Muscle of leg (tissue), 11 donors: Measurements from ENCODE around the gene CCDC60. TPM values are rescaled to one million over a fixed set of nuclear protein-coding genes. Genes with fewer than 3 reads are reported as not detected.

Source experiments
- DNase-seq: peaks from one replicate; pipeline ENCODE4 v3.0.0; 2013
- H3K27ac ChIP-seq: one replicate; pipeline ENCODE4 v1.5.1; 2013; ENCODE audit warnings: mild to moderate bottlenecking, low read length, control low read depth
- H3K27me3 ChIP-seq: one replicate; pipeline ENCODE4 v1.6.1; 2013; ENCODE audit warnings: low read length; ENCODE audit not compliant: control insufficient read depth, insufficient read depth
- H3K36me3 ChIP-seq: one replicate; pipeline ENCODE4 v1.6.1; 2013; ENCODE audit warnings: low read length; ENCODE audit not compliant: control insufficient read depth, insufficient read depth
- H3K4me1 ChIP-seq: one replicate; pipeline ENCODE4 v1.6.1; 2013; ENCODE audit warnings: low read length; ENCODE audit not compliant: control insufficient read depth, insufficient read depth
- H3K4me3 ChIP-seq: one replicate; pipeline ENCODE4 v1.5.1; 2013; ENCODE audit warnings: low read length, control low read depth
- H3K9me3 ChIP-seq: replicated peaks from 2 replicates; pipeline ENCODE4 v1.6.1; 2013; ENCODE audit warnings: low read depth, low read length; ENCODE audit not compliant: control insufficient read depth
- WGBS: methylation state at CpG from one replicate; pipeline ENCODE4 v1.1.5; 2013; ENCODE audit warnings: missing lambda C conversion rate; ENCODE audit not compliant: insufficient coverage; 5-methylcytosine and 5-hydroxymethylcytosine counted together
- polyA plus RNA-seq, 8 donors: library from polyadenylated mRNA; unstranded; fragments of 120-200 nt; gene quantifications; one replicate each; pipeline versions ENCODE4 v1.2.1 to v1.2.3, GENCODE V29; 2013; ENCODE audit warnings: inconsistent platforms in 1 of 8, low replicate concordance in 1 of 8; ENCODE audit not compliant: insufficient read length in 8 of 8, insufficient read depth in 1 of 8
- total RNA-seq: library from RNA; stranded (reverse); fragments of 120-200 nt; gene quantifications from one replicate; pipeline ENCODE4 v1.2.4, GENCODE V29; 2013

The CCDC60 gene
- total and polyA plus RNA-seq, 9 donors: 0.14 TPM; not detected in 8

- no peaks in the 10 kb centered on the region for H3K4me1 ChIP-seq
- DNase-seq: no peak
- no peaks in the 10 kb centered on the region for H3K9me3 ChIP-seq
- H3K36me3 ChIP-seq: no peaks in the 10 kb centered on the region
- H3K27me3 ChIP-seq: no peaks in the 10 kb centered on the region
- WGBS: 65% methylated on average over 2 of the region's 5 CpGs
- H3K4me3 ChIP-seq: no peak overlapping the region
- no peak overlapping the region for H3K27ac ChIP-seq
These were observed 47.1 kb downstream of the CCDC60 start for GRCh38 chr12:119381471-119382235.

- no peaks in the 10 kb centered on the region for H3K27me3 ChIP-seq
- WGBS: 85% methylated on average over 5 of the region's 7 CpGs
- no peak overlapping the region for H3K4me3 ChIP-seq
- H3K4me1 ChIP-seq: no peaks in the 10 kb centered on the region
- no peaks in the 10 kb centered on the region for H3K9me3 ChIP-seq
- no peaks in the 10 kb centered on the region for H3K36me3 ChIP-seq
- DNase-seq: no peak
- no peak overlapping the region for H3K27ac ChIP-seq
These were observed 48.7 kb downstream of the CCDC60 start for GRCh38 chr12:119383206-119383605.

GRCh38 chr12:119384340-119384739 lies 49.8 kb downstream of the CCDC60 start:
- Histone ChIP-seq H3K27ac (no peak overlapping the region), H3K9me3 (no peaks in the 10 kb centered on the region), H3K4me3 (no peak overlapping the region), H3K36me3 (no peaks in the 10 kb centered on the region), H3K27me3 (no peaks in the 10 kb centered on the region), H3K4me1 (no peaks in the 10 kb centered on the region)
- 88% methylated on average over 5 of the region's 5 CpGs for WGBS
- no peak for DNase-seq

- Histone ChIP-seq H3K27me3 (no peaks in the 10 kb centered on the region), H3K27ac (no peak overlapping the region), H3K9me3 (no peaks in the 10 kb centered on the region), H3K36me3 (no peaks in the 10 kb centered on the region), H3K4me3 (no peak overlapping the region), H3K4me1 (no peaks in the 10 kb centered on the region)
- WGBS: no CpG with 5 or more reads among the region's 3 CpGs
- no peak for DNase-seq
These were observed 51.1 kb downstream of the CCDC60 start for GRCh38 chr12:119385659-119386058.

GRCh38 chr12:119389687-119390086 lies 55.2 kb downstream of the CCDC60 start:
- Histone ChIP-seq H3K27ac (no peak overlapping the region), H3K36me3 (no peaks in the 10 kb centered on the region), H3K4me1 (peaks cover 5% of the 10 kb centered on the region), H3K9me3 (no peaks in the 10 kb centered on the region), H3K27me3 (no peaks in the 10 kb centered on the region), H3K4me3 (no peak overlapping the region)
- no peak for DNase-seq

GRCh38 chr12:119391673-119392072 lies 57.1 kb downstream of the CCDC60 start:
- H3K27me3 ChIP-seq: no peaks in the 10 kb centered on the region
- no peak overlapping the region for H3K27ac ChIP-seq
- H3K36me3 ChIP-seq: no peaks in the 10 kb centered on the region
- no peak overlapping the region for H3K4me3 ChIP-seq
- H3K4me1 ChIP-seq: peaks cover 5% of the 10 kb centered on the region
- peak; percentile 11 for DNase-seq
- 61% methylated on average over 2 of the region's 5 CpGs for WGBS
- H3K9me3 ChIP-seq: no peaks in the 10 kb centered on the region

GRCh38 chr12:119393677-119394076 lies 59.1 kb downstream of the CCDC60 start:
- peaks cover 5% of the 10 kb centered on the region for H3K4me1 ChIP-seq
- no peak overlapping the region for H3K27ac ChIP-seq
- peaks cover 2% of the 10 kb centered on the region for H3K9me3 ChIP-seq
- no peaks in the 10 kb centered on the region for H3K36me3 ChIP-seq
- no peak overlapping the region for H3K4me3 ChIP-seq
- 17% methylated on average over 1 of the region's 4 CpGs for WGBS
- no peak for DNase-seq
- no peaks in the 10 kb centered on the region for H3K27me3 ChIP-seq

GRCh38 chr12:119397540-119397939 lies 63.0 kb downstream of the CCDC60 start:
- Histone ChIP-seq H3K27me3 (no peaks in the 10 kb centered on the region), H3K36me3 (no peaks in the 10 kb centered on the region), H3K4me1 (peaks cover 4% of the 10 kb centered on the region), H3K4me3 (no peak overlapping the region), H3K9me3 (peaks cover 2% of the 10 kb centered on the region), H3K27ac (no peak overlapping the region)
- DNase-seq: no peak
- WGBS: no CpG with 5 or more reads among the region's 10 CpGs

- Histone ChIP-seq H3K36me3 (no peaks in the 10 kb centered on the region), H3K4me3 (no peak overlapping the region), H3K27me3 (no peaks in the 10 kb centered on the region), H3K27ac (no peak overlapping the region), H3K4me1 (peaks cover 4% of the 10 kb centered on the region), H3K9me3 (peaks cover 2% of the 10 kb centered on the region)
- no peak for DNase-seq
- whole genome bisulfite sequencing: 94% methylated on average over 22 of the region's 24 CpGs
These were observed 63.7 kb downstream of the CCDC60 start for GRCh38 chr12:119398190-119398589.

GRCh38 chr12:119399301-119399700 lies 64.8 kb downstream of the CCDC60 start:
- Histone ChIP-seq H3K27me3 (peaks cover under 1% of the 10 kb centered on the region), H3K4me1 (peaks cover 4% of the 10 kb centered on the region), H3K9me3 (peaks cover 2% of the 10 kb centered on the region), H3K36me3 (no peaks in the 10 kb centered on the region), H3K4me3 (no peak overlapping the region), H3K27ac (no peak overlapping the region)
- no CpG with 5 or more reads among the region's 4 CpGs for WGBS
- peak; percentile 46 for DNase-seq

- Histone ChIP-seq H3K27ac (no peak overlapping the region), H3K4me1 (no peaks in the 10 kb centered on the region), H3K27me3 (peaks cover 2% of the 10 kb centered on the region), H3K9me3 (no peaks in the 10 kb centered on the region), H3K4me3 (no peak overlapping the region), H3K36me3 (no peaks in the 10 kb centered on the region)
- no CpG with 5 or more reads among the region's 2 CpGs for WGBS
- DNase-seq: no peak
These were observed 71.8 kb downstream of the CCDC60 start for GRCh38 chr12:119406308-119406707.
